Activated CD8-positive, alpha-beta T cell treated with anti-CD3 and anti-CD28 coated beads for 36 hours (primary cell): ENCODE results near the gene EIF4EBP2. TPM values are rescaled to one million over a fixed set of nuclear protein-coding genes. Genes with fewer than 3 reads are reported as not detected.

Experiments
- ATAC-seq: fragments of 200-7000 bp; cut with Tn5 transposase; one replicate; pipeline ENCODE4 v1.10.0; 2021; ENCODE audit warnings: mild to moderate bottlenecking, moderate library complexity
- CTCF ChIA-PET: fragments of 350-600 bp; sonication (Branson Sonifier 250); formaldehyde crosslinking; loops from one replicate; lab custom pipeline; 2021; ENCODE audit warnings: antibody characterized with exemption; lab: Charles Lee
- POLR2A ChIA-PET: fragments of 350-600 bp; sonication (Branson Sonifier 250); formaldehyde crosslinking; loops from one replicate; lab custom pipeline; 2021; ENCODE audit warnings: antibody characterized with exemption; lab: Charles Lee
- DNase-seq: peaks from one replicate; pipeline ENCODE4 v3.0.0-alpha.2; 2020
- H3K27ac Mint-ChIP-seq: one replicate; pipeline ENCODE4 v1.8.0; 2021; ENCODE audit warnings: mild to moderate bottlenecking, mixed read lengths
- H3K27me3 Mint-ChIP-seq: one replicate; pipeline ENCODE4 v1.8.0; 2021; ENCODE audit warnings: mixed read lengths
- H3K36me3 Mint-ChIP-seq: one replicate; pipeline ENCODE4 v1.8.0; 2021; ENCODE audit warnings: low read depth, mixed read lengths
- H3K4me1 Mint-ChIP-seq: one replicate; pipeline ENCODE4 v1.8.0; 2021; ENCODE audit warnings: low read depth, mixed read lengths
- H3K4me3 Mint-ChIP-seq: one replicate; pipeline ENCODE4 v1.8.0; 2021; ENCODE audit warnings: mild to moderate bottlenecking, moderate library complexity, mixed read lengths
- H3K9me3 Mint-ChIP-seq: one replicate; pipeline ENCODE4 v1.8.0; 2021; ENCODE audit warnings: mixed read lengths
- CTCF ChIP-seq: fragments of 200-600 bp; IDR thresholded peaks from one replicate; pipeline ENCODE4 v1.8.0; 2022; ENCODE audit warnings: antibody characterized with exemption, mild to moderate bottlenecking
- intact Hi-C: fragments of 100-400 bp; cut with micrococcal nuclease; formaldehyde crosslinking; loops from one replicate; pipeline ENCODE4 v1.10.0; 2022
- total RNA-seq, 2 experiments: library from RNA; stranded (reverse); gene quantifications; one replicate each; pipeline ENCODE4 v1.2.3, GENCODE V29; 2021

The EIF4EBP2 gene
- total RNA-seq, 2 experiments from 2014 or later: 23.5 to 24.0 TPM

GRCh38 chr10:70466951-70467350 is 63.0 kb downstream of the EIF4EBP2 start:
- Mint-ChIP-seq H3K4me3 (no peak overlapping the region), H3K27ac (no peak overlapping the region), H3K36me3 (no peaks in the 10 kb centered on the region), H3K9me3 (no peaks in the 10 kb centered on the region), H3K4me1 (no peaks in the 10 kb centered on the region), H3K27me3 (peaks cover 2% of the 10 kb centered on the region)
- DNase-seq (no peak), ATAC-seq (no peak)
- ChIA-PET CTCF (interaction anchor here (0.6 to 1.4 kb wide), 3 partner anchors 8 to 82 kb away, joined by 3 read pairs; no protein-coding TSS in a partner anchor), POLR2A (interaction anchor here (0.7 to 0.8 kb wide), 2 partner anchors 36 to 129 kb away, joined by 3 read pairs; no protein-coding TSS in a partner anchor)
- intact Hi-C loops: no loop called here
- no peak for TF ChIP-seq CTCF

- intact Hi-C loops: no loop called here
- CTCF ChIA-PET: interaction anchor here (1.6 kb wide), 1 partner anchor 12 kb away, joined by 6 read pairs; no protein-coding TSS in a partner anchor
- Mint-ChIP-seq H3K27me3 (peaks cover 17% of the 10 kb centered on the region), H3K27ac (no peak overlapping the region), H3K9me3 (no peaks in the 10 kb centered on the region), H3K4me3 (no peak overlapping the region), H3K36me3 (no peaks in the 10 kb centered on the region), H3K4me1 (peaks cover 27% of the 10 kb centered on the region)
- DNase-seq: no peak
- POLR2A ChIA-PET: interaction anchor here (0.7 kb wide), 1 partner anchor 173 kb away, joined by 3 read pairs; no protein-coding TSS in a partner anchor
- TF ChIP-seq CTCF: no peak
- ATAC-seq: no peak
Observed at GRCh38 chr10:70472799-70473454, 69.0 kb downstream of the EIF4EBP2 start.

GRCh38 chr10:70474780-70475179 is 70.8 kb downstream of the EIF4EBP2 start:
- H3K27me3 Mint-ChIP-seq: peaks cover 17% of the 10 kb centered on the region
- ATAC-seq: no peak
- DNase-seq: no peak
- H3K27ac Mint-ChIP-seq: no peak overlapping the region
- TF ChIP-seq CTCF: no peak
- POLR2A ChIA-PET: no interaction called here
- H3K36me3 Mint-ChIP-seq: no peaks in the 10 kb centered on the region
- CTCF ChIA-PET: interaction anchor here (1.3 to 4.1 kb wide), 2 partner anchors 14 to 77 kb away, joined by 3 to 30 read pairs; no protein-coding TSS in a partner anchor
- peaks cover 33% of the 10 kb centered on the region for H3K4me1 Mint-ChIP-seq
- intact Hi-C loops: no loop called here
- no peak overlapping the region for H3K4me3 Mint-ChIP-seq
- no peaks in the 10 kb centered on the region for H3K9me3 Mint-ChIP-seq

GRCh38 chr10:70475661-70476060 is 71.7 kb downstream of the EIF4EBP2 start:
- intact Hi-C loops: no loop called here
- H3K27me3 Mint-ChIP-seq: peaks cover 17% of the 10 kb centered on the region
- no peaks in the 10 kb centered on the region for H3K36me3 Mint-ChIP-seq
- no peak for DNase-seq
- no peak overlapping the region for H3K4me3 Mint-ChIP-seq
- H3K27ac Mint-ChIP-seq: no peak overlapping the region
- POLR2A ChIA-PET: no interaction called here
- ATAC-seq: no peak
- peaks cover 42% of the 10 kb centered on the region for H3K4me1 Mint-ChIP-seq
- no peak for TF ChIP-seq CTCF
- H3K9me3 Mint-ChIP-seq: no peaks in the 10 kb centered on the region
- CTCF ChIA-PET: interaction anchor here (1.1 to 4.1 kb wide), 3 partner anchors 15 to 78 kb away, joined by 3 to 30 read pairs (median 3); no protein-coding TSS in a partner anchor
